CD14-positive monocyte (primary cell): Measurements from ENCODE around the gene SSBP3. TPM values are rescaled to one million over a fixed set of nuclear protein-coding genes. Genes with fewer than 3 reads are reported as not detected.
A peak's percentile ranks its signal among the peaks of the same experiment; 100 is the strongest.

Experiments used
- DNase-seq, 3 donors: peaks; one replicate each; pipeline ENCODE4 v3.0.0-alpha.2; 2011 to 2022
- H2AFZ ChIP-seq: 2 replicates; pipeline ENCODE4 v1.6.0; 2012; ENCODE audit warnings: mild to moderate bottlenecking, low read depth, low read length, inconsistent platforms; ENCODE audit not compliant: insufficient read depth, poor library complexity, severe bottlenecking
- H3K27ac ChIP-seq, 2 donors: 1 replicate in 1 of 2; 2 replicates in 1 of 2; pipeline ENCODE4 v1.5.1; 2012 to 2013; ENCODE audit warnings: low read length in 2 of 2, control low read depth in 1 of 2, inconsistent platforms in 1 of 2, low read depth in 1 of 2, mild to moderate bottlenecking in 1 of 2
- H3K27me3 ChIP-seq, 2 donors: one replicate each; pipeline versions ENCODE4 v1.6.0 to v1.6.1; 2011 to 2013; ENCODE audit warnings: low read length in 2 of 2; ENCODE audit not compliant: control insufficient read depth in 2 of 2, insufficient read depth in 2 of 2
- H3K36me3 ChIP-seq, 2 donors: replicated peaks in 1 of 2; 1 replicate in 1 of 2; 2 replicates in 1 of 2; pipeline versions ENCODE4 v1.5.1 to v1.6.1; 2012 to 2013; ENCODE audit warnings: low read length in 2 of 2, control low read depth in 1 of 2, inconsistent platforms in 1 of 2, mild to moderate bottlenecking in 1 of 2; ENCODE audit not compliant: insufficient read depth in 2 of 2, control insufficient read depth in 1 of 2
- H3K4me1 ChIP-seq, 2 donors: 1 replicate in 1 of 2; 2 replicates in 1 of 2; pipeline versions ENCODE4 v1.5.1 to v1.6.1; 2012 to 2013; ENCODE audit warnings: low read length in 2 of 2, control low read depth in 1 of 2, inconsistent platforms in 1 of 2, mild to moderate bottlenecking in 1 of 2, moderate library complexity in 1 of 2; ENCODE audit not compliant: insufficient read depth in 2 of 2, control insufficient read depth in 1 of 2
- H3K4me2 ChIP-seq: replicated peaks from 2 replicates; pipeline ENCODE3; 2012; ENCODE audit warnings: low read length, moderate library complexity, mild to moderate bottlenecking; ENCODE audit not compliant: poor library complexity, severe bottlenecking; ENCODE audit errors: extremely low read depth
- H3K4me3 ChIP-seq, 3 experiments: fragments of 200-600 bp in 1 of 3; sonication (generic) in 1 of 3; replicated peaks in 1 of 3; 1 replicate in 2 of 3; 2 replicates in 1 of 3; pipeline ENCODE4 v1.5.1; 2011 to 2013; ENCODE audit warnings: low read length in 3 of 3, mild to moderate bottlenecking in 3 of 3, control low read depth in 2 of 3, low read depth in 2 of 3, inconsistent platforms in 1 of 3, moderate library complexity in 1 of 3
- H3K79me2 ChIP-seq: 2 replicates; pipeline ENCODE4 v1.6.0; 2012; ENCODE audit warnings: mild to moderate bottlenecking, control low read depth, inconsistent platforms, low read length, moderate library complexity; ENCODE audit not compliant: insufficient read depth
- H3K9ac ChIP-seq: 2 replicates; pipeline ENCODE4 v1.6.0; 2017; ENCODE audit warnings: low read length, mild to moderate bottlenecking; ENCODE audit not compliant: insufficient read depth, poor library complexity, severe bottlenecking
- H3K9me3 ChIP-seq, 2 donors: replicated peaks in 1 of 2; 1 replicate in 1 of 2; 2 replicates in 1 of 2; pipeline versions ENCODE4 v1.5.1 to v1.6.1; 2012 to 2013; ENCODE audit warnings: low read length in 2 of 2, control low read depth in 1 of 2; ENCODE audit not compliant: control insufficient read depth in 1 of 2, insufficient read depth in 1 of 2
- H4K20me1 ChIP-seq: 2 replicates; pipeline ENCODE4 v1.6.0; 2012; ENCODE audit warnings: mild to moderate bottlenecking, low read length, control low read depth, moderate library complexity; ENCODE audit not compliant: insufficient read depth
- H3K27ac Mint-ChIP-seq, 7 donors: one replicate each; pipeline ENCODE4 v1.8.0; 2020; ENCODE audit warnings: mild to moderate bottlenecking in 7 of 7, mixed read lengths in 7 of 7, moderate library complexity in 6 of 7, inconsistent platforms in 2 of 7
- H3K27me3 Mint-ChIP-seq, 3 donors: one replicate each; pipeline ENCODE4 v1.8.0; 2021 to 2022; ENCODE audit warnings: low read depth in 3 of 3, mild to moderate bottlenecking in 3 of 3, mixed read lengths in 3 of 3, moderate library complexity in 3 of 3, inconsistent platforms in 1 of 3
- H3K36me3 Mint-ChIP-seq, 2 donors: one replicate each; pipeline ENCODE4 v1.8.0; 2020; ENCODE audit warnings: mixed read lengths in 2 of 2, inconsistent platforms in 1 of 2, mild to moderate bottlenecking in 1 of 2
- H3K4me1 Mint-ChIP-seq: one replicate; pipeline ENCODE4 v1.8.0; 2020; ENCODE audit warnings: mild to moderate bottlenecking, mixed read lengths
- H3K4me3 Mint-ChIP-seq, 2 donors: one replicate each; pipeline ENCODE4 v1.8.0; 2020; ENCODE audit warnings: mild to moderate bottlenecking in 2 of 2, mixed read lengths in 2 of 2, moderate library complexity in 1 of 2
- H3K9me3 Mint-ChIP-seq, 7 donors: one replicate each; pipeline ENCODE4 v1.8.0; 2020 to 2022; ENCODE audit warnings: mixed read lengths in 7 of 7, mild to moderate bottlenecking in 6 of 7, moderate library complexity in 6 of 7, inconsistent platforms in 2 of 7
- CTCF ChIP-seq: fragments of 200-600 bp; IDR thresholded peaks from one replicate; pipeline ENCODE4 v1.8.0; 2022; ENCODE audit warnings: antibody characterized with exemption, mild to moderate bottlenecking
- WGBS: methylation state at CpG from one replicate; pipeline ENCODE4 v1.1.5; 2013; ENCODE audit warnings: missing lambda C conversion rate; ENCODE audit not compliant: insufficient coverage; 5-methylcytosine and 5-hydroxymethylcytosine counted together
- intact Hi-C, 2 donors: fragments of 100-400 bp; cut with micrococcal nuclease; formaldehyde crosslinking; loops; one replicate each; pipeline versions ENCODE4 v1.15.0 to v1.15.1; 2023
- polyA plus RNA-seq, 3 donors: library from polyadenylated mRNA; depleted of rRNA in 1 of 3; unstranded in 2 of 3; stranded (reverse) in 1 of 3; fragments of 300-500 nt in 2 of 3; fragments of >200 nt in 1 of 3; fragmentation: Illumina TruSeq in 2 of 3; gene quantifications; 1 replicate in 2 of 3; 2 replicates in 1 of 3; pipeline ENCODE4 v1.2.3, GENCODE V29; 2012 to 2021

SSBP3 gene
- polyA plus RNA-seq, 3 donors, result 4.1 to 30.7 (median 4.3) TPM

- Mint-ChIP-seq H3K36me3 (no peaks in the 10 kb centered on the region), H3K4me1 (peaks cover 11% of the 10 kb centered on the region), H3K9me3 (no peaks in the 10 kb centered on the region), H3K4me3 (no peak overlapping the region), H3K27me3 (peaks cover 0 to 2% (median 0%) of the 10 kb centered on the region in 3 donors), H3K27ac (no peak overlapping the region)
- Histone ChIP-seq H2AFZ (no peak overlapping the region), H3K27ac (no peak overlapping the region), H3K9ac (no peak overlapping the region), H3K4me2 (no peak overlapping the region), H3K27me3 (no peaks in the 10 kb centered on the region), H3K79me2 (no peaks in the 10 kb centered on the region), H3K9me3 (no peaks in the 10 kb centered on the region), H4K20me1 (peaks cover 76% of the 10 kb centered on the region), H3K4me1 (peaks cover 3 to 11% of the 10 kb centered on the region in 2 donors), H3K4me3 (no peak overlapping the region), H3K36me3 (no peaks in the 10 kb centered on the region)
- WGBS, result 90% methylated on average over 13 of the region's 20 CpGs
- intact Hi-C loops, result no loop called here
- TF ChIP-seq CTCF, result no peak
- DNase-seq, result no peak
These were observed 114.8 kb downstream of the SSBP3 start for GRCh38 chr1:54291276-54292001.

- H3K4me3 Mint-ChIP-seq, result no peak overlapping the region
- Histone ChIP-seq H4K20me1 (peaks cover 77% of the 10 kb centered on the region), H3K27ac (no peak overlapping the region), H3K36me3 (no peaks in the 10 kb centered on the region), H3K4me1 (peaks cover 3 to 11% of the 10 kb centered on the region in 2 donors), H3K4me3 (no peak overlapping the region), H2AFZ (no peak overlapping the region), H3K79me2 (no peaks in the 10 kb centered on the region), H3K9ac (no peak overlapping the region), H3K27me3 (no peaks in the 10 kb centered on the region), H3K4me2 (no peak overlapping the region), H3K9me3 (no peaks in the 10 kb centered on the region)
- peaks cover 0 to 2% (median 0%) of the 10 kb centered on the region in 3 donors for H3K27me3 Mint-ChIP-seq
- peak overlapping the region in 1 of 7 donors; percentile 47 for H3K27ac Mint-ChIP-seq
- DNase-seq, result no peak
- H3K9me3 Mint-ChIP-seq, result no peaks in the 10 kb centered on the region
- WGBS, result 68% methylated on average over 4 of the region's 12 CpGs
- TF ChIP-seq CTCF, result no peak
- intact Hi-C loops, result no loop called here
- H3K36me3 Mint-ChIP-seq, result no peaks in the 10 kb centered on the region
- H3K4me1 Mint-ChIP-seq, result peaks cover 11% of the 10 kb centered on the region
These were observed 115.5 kb downstream of the SSBP3 start for GRCh38 chr1:54290506-54291184.
